RCC 7860 (cell line): Measurements from ENCODE around the gene DGKD.

Source experiments
- DNase-seq: peaks from one replicate; pipeline ENCODE4 v3.0.0-alpha.2; 2015; ENCODE audit warnings: low spot score
- FAIRE-seq: peaks from 2 replicates; lab custom pipeline; 2012; peaks lifted over from hg19 to GRCh38; lab: Jason Lieb, UNC

DGKD gene

DNA sequence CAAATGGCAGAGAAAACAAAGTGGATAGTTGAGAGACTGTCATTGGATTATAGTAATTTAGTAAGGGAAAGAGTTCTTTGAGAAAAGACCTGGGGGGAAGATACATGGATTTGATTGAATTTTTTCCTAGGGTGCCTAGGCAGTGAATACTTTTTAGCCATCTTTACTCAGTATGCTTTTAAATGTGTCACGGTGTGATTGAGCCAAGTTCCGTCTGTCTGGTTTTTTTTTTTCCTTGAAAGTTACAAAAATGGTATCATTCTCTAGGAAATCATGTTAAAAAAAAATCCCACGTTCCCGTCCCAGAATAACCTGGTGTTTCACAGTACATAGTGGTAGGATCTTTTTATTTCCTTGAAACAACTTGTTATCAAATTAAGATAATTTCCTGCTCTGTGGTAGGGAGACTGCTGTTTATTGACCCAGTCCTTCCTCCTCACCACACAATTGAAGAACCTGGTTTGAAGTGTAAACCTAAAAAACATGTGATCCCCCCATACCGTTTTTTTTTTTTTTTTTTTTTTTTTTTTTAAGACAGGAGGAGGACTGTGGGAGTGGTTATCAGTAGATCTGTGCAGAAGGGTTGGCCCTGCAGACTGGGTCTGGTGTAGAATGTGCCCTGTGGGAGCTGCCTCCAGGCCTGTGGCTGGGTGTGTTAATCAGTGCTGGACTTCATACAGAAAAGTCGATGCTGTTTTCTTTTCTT, 55.1 kb downstream of the DGKD start:
- FAIRE-seq = peak; percentile 63

GRCh38 chr2:233410196-233410760, 56.0 kb downstream of the DGKD start:
- FAIRE-seq = no peak

More for the DNA sequence above, 55.1 kb downstream of the DGKD start:
- DNase-seq = peak; percentile 41

GRCh38 chr2:233411162-233411561, 56.9 kb downstream of the DGKD start:
- no peak for DNase-seq
- FAIRE-seq = no peak

More at GRCh38 chr2:233410196-233410760, 56.0 kb downstream of the DGKD start:
- DNase-seq = no peak

DNA sequence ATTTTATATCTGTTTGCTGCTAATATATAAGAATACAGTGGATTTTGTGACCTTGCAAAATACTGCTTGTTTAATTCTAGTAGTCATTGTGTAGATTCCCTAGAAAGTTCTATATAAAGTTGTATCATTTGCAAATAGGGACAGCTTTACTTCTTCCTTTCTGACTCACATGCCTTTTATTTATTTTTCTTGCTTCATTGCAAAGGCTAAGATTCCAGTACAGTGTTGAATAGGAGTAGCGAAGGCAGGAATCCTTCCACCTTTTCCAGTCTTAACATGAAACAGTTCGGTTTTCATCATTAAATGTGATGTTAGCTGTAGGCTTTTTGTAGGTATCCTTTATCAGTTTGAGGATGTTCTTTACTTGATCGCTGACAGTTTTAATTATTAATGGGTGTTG, 58.1 kb downstream of the DGKD start:
- FAIRE-seq = no peak
- peak; percentile 22 for DNase-seq

- peak; percentile 69 for FAIRE-seq
- peak; percentile 47 for DNase-seq
Observed at GRCh38 chr2:233413046-233413445, 58.8 kb downstream of the DGKD start.

DNA sequence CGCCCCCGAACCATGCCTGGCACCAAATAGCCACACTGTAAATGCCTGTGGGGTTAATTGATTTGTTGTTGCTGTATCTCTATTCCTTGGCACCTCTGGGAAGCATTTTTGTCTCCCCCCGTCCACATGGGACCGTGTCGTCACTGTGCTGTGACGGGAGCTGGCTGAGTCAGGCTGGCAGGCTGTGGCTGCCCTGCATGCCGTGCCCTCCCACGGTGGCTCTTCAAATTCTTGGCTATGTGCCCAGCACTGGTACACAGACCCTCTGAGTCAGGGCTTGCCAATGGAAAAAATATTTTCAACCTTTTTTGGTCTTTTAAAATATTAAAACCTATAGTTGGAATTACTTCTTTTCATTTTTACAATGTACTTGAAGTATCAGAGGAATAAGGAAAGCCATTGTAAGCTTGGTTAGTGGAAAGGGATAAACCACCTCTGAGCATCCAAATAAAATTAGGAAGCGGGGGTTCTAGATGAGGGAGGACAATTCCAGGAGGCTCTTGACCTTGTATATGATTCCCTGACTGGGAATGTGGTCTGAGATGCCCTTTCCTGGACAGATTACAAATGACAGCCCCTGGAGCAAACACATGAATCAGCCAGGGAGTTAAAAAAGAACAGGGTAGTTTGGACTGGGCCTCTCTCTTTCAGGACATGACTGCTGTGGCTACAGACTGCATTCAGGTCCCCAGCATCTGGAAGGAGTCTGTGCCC, 59.4 kb downstream of the DGKD start:
- peak; percentile 94 for FAIRE-seq
- peak; percentile 98 for DNase-seq

GRCh38 chr2:233414273-233414654, 60.0 kb downstream of the DGKD start:
- FAIRE-seq = no peak
- peak; percentile 93 for DNase-seq

DNA sequence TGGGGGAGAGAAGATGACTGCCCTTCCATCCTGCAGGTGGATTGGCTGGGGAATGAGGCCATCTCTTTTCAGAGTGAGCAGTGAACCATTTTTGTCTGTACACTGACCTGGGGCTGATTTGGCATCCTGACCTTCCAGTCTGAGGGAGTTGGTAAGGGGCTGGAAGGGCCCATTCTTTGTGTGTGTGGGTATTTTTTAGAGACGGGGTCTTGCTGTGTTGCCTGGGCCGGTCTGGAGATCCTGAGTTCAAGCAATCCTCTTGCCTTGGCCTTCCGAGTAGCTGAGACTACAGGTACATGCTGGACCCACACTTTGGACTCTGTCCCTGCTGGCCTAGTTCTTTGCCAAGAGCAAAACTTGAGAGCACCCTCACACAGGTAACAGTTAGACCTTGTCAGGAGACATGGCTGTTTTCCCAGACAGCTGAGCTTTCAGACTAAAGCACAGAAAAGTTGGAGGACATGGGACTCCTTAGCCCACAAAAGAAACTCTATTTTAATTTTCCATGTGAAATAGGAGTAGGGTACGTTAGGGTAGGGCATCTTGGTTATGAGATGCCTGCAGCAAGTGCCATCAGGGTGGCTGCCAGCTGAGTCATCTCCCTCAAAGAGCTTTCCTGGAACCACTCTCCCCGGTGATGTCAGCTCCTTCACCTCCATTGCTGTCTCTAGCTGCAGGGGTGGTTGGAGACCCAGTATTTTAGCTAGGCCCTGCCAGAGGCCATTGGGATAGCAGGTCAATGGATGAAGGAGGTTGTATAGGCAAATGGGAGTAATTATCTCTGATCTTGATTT, 60.7 kb downstream of the DGKD start:
- DNase-seq (peak; percentile 74), FAIRE-seq (peak; percentile 77)

DNA sequence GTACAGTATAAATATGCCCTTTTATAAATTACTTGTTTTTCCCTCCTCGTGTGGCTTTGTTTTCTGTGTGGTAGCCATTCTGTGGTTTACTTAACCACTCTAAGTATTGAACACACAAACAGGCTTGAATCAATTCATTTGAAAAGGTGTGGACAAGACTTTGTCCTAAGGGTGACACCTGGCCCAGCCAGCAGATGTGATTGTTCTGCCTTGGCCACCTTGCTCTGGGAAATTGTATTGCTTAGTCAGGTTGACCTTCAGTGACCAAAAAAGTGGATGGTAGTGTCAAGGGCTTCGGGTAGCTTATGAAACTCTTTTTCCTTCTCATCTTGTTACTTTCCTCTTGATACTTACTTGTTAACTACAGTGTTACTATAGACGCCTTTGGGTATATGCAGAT, 61.9 kb downstream of the DGKD start:
- DNase-seq (no peak), FAIRE-seq (no peak)

GRCh38 chr2:233416706-233417105, 62.4 kb downstream of the DGKD start:
- FAIRE-seq = no peak
- no peak for DNase-seq

DNA sequence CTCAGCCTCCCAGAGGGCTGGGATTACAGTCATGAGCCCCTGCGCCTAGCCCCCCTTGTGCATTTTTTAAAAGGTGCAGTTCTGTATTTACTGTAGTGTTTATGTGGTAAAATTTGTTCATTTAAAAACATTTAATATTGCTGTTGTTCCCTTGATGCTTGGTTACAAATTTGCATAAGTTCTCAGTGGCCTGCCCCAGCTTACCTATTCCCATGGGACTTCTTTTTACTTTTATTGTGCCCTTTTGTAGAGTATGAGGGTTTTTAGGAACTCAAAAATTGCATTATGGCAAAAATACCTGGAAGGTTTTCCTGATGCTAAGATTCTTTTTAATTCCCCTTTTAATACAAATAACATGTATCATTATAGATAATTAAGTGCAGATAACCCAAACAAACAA, 63.0 kb downstream of the DGKD start:
- no peak for FAIRE-seq
- DNase-seq = no peak

- DNase-seq = no peak
- no peak for FAIRE-seq
Observed at GRCh38 chr2:233418052-233418760, 63.9 kb downstream of the DGKD start.

GRCh38 chr2:233418761-233419546, 64.7 kb downstream of the DGKD start:
- FAIRE-seq = no peak
- peak; percentile 57 for DNase-seq

GRCh38 chr2:233419602-233420391, 65.5 kb downstream of the DGKD start:
- DNase-seq (no peak), FAIRE-seq (no peak)

GRCh38 chr2:233421091-233421816, 67.0 kb downstream of the DGKD start:
- DNase-seq (no peak), FAIRE-seq (no peak)

- DNase-seq (peak; percentile 33), FAIRE-seq (no peak)
Observed at GRCh38 chr2:233422050-233422639, 67.9 kb downstream of the DGKD start.

DNA sequence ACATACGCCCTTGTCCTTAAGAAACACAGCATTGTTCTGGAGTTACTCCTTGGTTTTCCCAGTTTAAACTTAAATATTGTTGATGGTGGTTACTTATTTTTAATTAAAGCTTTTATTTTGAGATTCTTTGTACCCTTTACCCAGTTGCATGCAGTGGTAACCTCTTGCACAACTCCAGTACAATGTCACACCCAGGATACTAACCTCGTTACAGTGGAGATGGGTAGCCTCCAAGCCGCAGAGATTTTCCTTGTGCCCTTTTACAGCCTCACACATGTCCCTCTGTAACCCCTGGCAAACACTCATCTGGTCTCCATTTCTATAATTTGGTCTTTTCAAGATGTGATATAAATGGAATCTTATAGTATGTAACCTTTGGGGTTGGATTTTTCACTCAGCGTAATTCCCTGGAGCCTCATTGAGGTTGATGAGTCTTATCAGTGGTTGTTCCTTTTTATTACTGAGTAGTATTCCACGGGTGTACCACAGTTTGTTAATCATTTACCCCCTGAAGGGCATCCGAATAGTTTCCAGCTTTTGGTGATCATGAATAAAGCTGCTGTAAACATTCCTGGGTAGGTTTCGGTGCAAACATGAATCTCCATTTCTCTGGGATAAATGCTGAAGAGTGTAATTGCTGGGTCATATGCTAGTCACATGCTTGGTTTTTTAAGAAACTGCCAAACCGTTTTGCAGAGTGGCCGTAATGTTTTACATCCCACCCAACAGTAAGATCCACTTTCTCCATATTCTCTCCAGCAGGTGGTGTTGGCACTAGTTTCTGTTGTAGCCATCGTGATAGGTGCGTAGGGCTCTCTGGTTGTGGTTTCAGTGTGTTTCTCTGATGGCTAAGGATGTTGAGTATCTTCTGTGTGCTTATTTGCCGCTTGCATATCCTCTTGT, 68.6 kb downstream of the DGKD start:
- no peak for FAIRE-seq
- DNase-seq = no peak
